ENCODE results near the gene TMEM163. TPM values are rescaled to one million over a fixed set of nuclear protein-coding genes. Genes with fewer than 3 reads are reported as not detected.

Gene TMEM163
- polyA plus RNA-seq, 3 donors, result 0.01 TPM; not detected in 2

GRCh38 chr2:134462275-134462674 lies 256.5 kb downstream of the TMEM163 start:
- Histone ChIP-seq H3K36me3 (replicated peaks in 1 of 2; ENCODE audit: control insufficient read depth in 1 of 2, insufficient read depth in 2 of 2, low read length in 2 of 2) (no peaks in the 10 kb centered on the region), H3K4me2 (replicated peaks; ENCODE audit: extremely low read depth, low read length, poor library complexity, severe bottlenecking) (no peak overlapping the region), H3K27me3 (ENCODE audit: control insufficient read depth in 2 of 2, insufficient read depth in 2 of 2, low read length in 2 of 2) (no peaks in the 10 kb centered on the region), H3K4me1 (ENCODE audit: control insufficient read depth in 1 of 2, insufficient read depth in 2 of 2, low read length in 2 of 2) (no peaks in the 10 kb centered on the region), H2AFZ (ENCODE audit: insufficient read depth, low read depth, low read length, poor library complexity, severe bottlenecking) (no peak overlapping the region), H3K9me3 (replicated peaks in 1 of 2; ENCODE audit: control insufficient read depth in 1 of 2, insufficient read depth in 1 of 2, low read length in 2 of 2) (no peaks in the 10 kb centered on the region), H3K9ac (ENCODE audit: insufficient read depth, low read length, poor library complexity, severe bottlenecking) (no peak overlapping the region), H4K20me1 (ENCODE audit: insufficient read depth, low read length) (no peaks in the 10 kb centered on the region), H3K79me2 (ENCODE audit: insufficient read depth, low read length) (no peaks in the 10 kb centered on the region), H3K27ac (ENCODE audit: low read depth in 1 of 2, low read length in 2 of 2) (no peak overlapping the region), H3K4me3 (replicated peaks in 1 of 3; ENCODE audit: low read depth in 2 of 3, low read length in 3 of 3) (no peak overlapping the region)
- no peak for DNase-seq
- no peak for TF ChIP-seq CTCF (IDR thresholded peaks at IDR 0.05)
- WGBS (ENCODE audit: insufficient coverage), result 100% methylated on average over 2 of the region's 6 CpGs
- Mint-ChIP-seq H3K9me3 (no peaks in the 10 kb centered on the region), H3K27me3 (ENCODE audit: low read depth in 3 of 3) (peaks cover 0 to 1% (median 1%) of the 10 kb centered on the region in 3 donors), H3K27ac (no peak overlapping the region), H3K4me1 (peaks cover 6% of the 10 kb centered on the region), H3K36me3 (no peaks in the 10 kb centered on the region), H3K4me3 (no peak overlapping the region)
- intact Hi-C loops (cut with micrococcal nuclease), result no loop called here

DNA sequence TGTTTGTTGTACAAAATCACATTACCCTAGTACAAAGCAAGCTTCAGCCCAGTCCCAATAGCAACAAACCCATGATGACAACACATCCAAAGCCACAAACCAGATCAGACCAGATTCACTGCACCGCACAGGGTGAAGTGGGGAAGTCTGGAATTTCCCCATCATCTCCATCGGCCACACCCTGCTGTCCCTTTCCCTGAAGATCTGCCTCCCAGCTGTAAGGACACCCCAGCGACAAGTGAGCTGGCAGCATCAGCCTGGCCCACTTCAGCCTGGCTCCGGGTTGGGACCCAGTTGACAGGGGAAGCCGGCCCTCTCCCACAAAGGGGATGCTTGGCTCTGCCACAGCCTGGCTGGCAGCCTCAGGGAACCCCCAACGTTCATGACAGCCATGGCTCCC lies 257.3 kb downstream of the TMEM163 start:
- Histone ChIP-seq H4K20me1 (ENCODE audit: insufficient read depth, low read length) (no peaks in the 10 kb centered on the region), H3K79me2 (ENCODE audit: insufficient read depth, low read length) (no peaks in the 10 kb centered on the region), H3K27ac (ENCODE audit: low read depth in 1 of 2, low read length in 2 of 2) (no peak overlapping the region), H3K27me3 (ENCODE audit: control insufficient read depth in 2 of 2, insufficient read depth in 2 of 2, low read length in 2 of 2) (no peaks in the 10 kb centered on the region), H3K36me3 (replicated peaks in 1 of 2; ENCODE audit: control insufficient read depth in 1 of 2, insufficient read depth in 2 of 2, low read length in 2 of 2) (no peaks in the 10 kb centered on the region), H3K4me3 (replicated peaks in 1 of 3; ENCODE audit: low read depth in 2 of 3, low read length in 3 of 3) (no peak overlapping the region), H3K9me3 (replicated peaks in 1 of 2; ENCODE audit: control insufficient read depth in 1 of 2, insufficient read depth in 1 of 2, low read length in 2 of 2) (no peaks in the 10 kb centered on the region), H2AFZ (ENCODE audit: insufficient read depth, low read depth, low read length, poor library complexity, severe bottlenecking) (no peak overlapping the region), H3K9ac (ENCODE audit: insufficient read depth, low read length, poor library complexity, severe bottlenecking) (no peak overlapping the region), H3K4me1 (ENCODE audit: control insufficient read depth in 1 of 2, insufficient read depth in 2 of 2, low read length in 2 of 2) (no peaks in the 10 kb centered on the region), H3K4me2 (replicated peaks; ENCODE audit: extremely low read depth, low read length, poor library complexity, severe bottlenecking) (no peak overlapping the region)
- Mint-ChIP-seq H3K36me3 (no peaks in the 10 kb centered on the region), H3K27ac (peak overlapping the region in 1 of 7 donors; percentile 25), H3K4me3 (no peak overlapping the region), H3K9me3 (no peaks in the 10 kb centered on the region), H3K27me3 (ENCODE audit: low read depth in 3 of 3) (peaks cover 0 to 1% (median 1%) of the 10 kb centered on the region in 3 donors), H3K4me1 (peaks cover 6% of the 10 kb centered on the region)
- DNase-seq, result peak in 1 of 3 donors; percentile 60
- no peak for TF ChIP-seq CTCF (IDR thresholded peaks at IDR 0.05)
- intact Hi-C loops (cut with micrococcal nuclease), result no loop called here
- WGBS (ENCODE audit: insufficient coverage), result 70% methylated on average over 5 of the region's 6 CpGs
